T47D (cell line): ENCODE data around the gene AMBP.

ENCODE experiments used
- DNase-seq, 2 experiments: peaks; one replicate each; pipeline versions ENCODE4 v3.0.0 to v3.0.0-alpha.2; 2011 to 2012; ENCODE audit warnings: low read depth in 1 of 2, low spot score in 1 of 2
- JUND ChIP-seq: IDR thresholded peaks from 2 replicates; pipeline ENCODE4 v1.6.1; 2012; ENCODE audit warnings: low read depth
- in situ Hi-C: cut with HindIII; loops from 2 replicates; pipeline ENCODE4 v1.10.0; 2016; ENCODE audit warnings: low sequenced_read_pairs, low pct_unique_long_range_greater_than_20kb

Gene AMBP

GRCh38 chr9:114078021-114078780 lies at the start of gene AMBP:
Gene AMBP, minus strand, starts transcription at chr9:114078300. Its CDS starts 91 bp downstream, at chr9:114078209.
- no peak for DNase-seq
- in situ Hi-C loops = no loop called here
- no peak for TF ChIP-seq JUND

DNA sequence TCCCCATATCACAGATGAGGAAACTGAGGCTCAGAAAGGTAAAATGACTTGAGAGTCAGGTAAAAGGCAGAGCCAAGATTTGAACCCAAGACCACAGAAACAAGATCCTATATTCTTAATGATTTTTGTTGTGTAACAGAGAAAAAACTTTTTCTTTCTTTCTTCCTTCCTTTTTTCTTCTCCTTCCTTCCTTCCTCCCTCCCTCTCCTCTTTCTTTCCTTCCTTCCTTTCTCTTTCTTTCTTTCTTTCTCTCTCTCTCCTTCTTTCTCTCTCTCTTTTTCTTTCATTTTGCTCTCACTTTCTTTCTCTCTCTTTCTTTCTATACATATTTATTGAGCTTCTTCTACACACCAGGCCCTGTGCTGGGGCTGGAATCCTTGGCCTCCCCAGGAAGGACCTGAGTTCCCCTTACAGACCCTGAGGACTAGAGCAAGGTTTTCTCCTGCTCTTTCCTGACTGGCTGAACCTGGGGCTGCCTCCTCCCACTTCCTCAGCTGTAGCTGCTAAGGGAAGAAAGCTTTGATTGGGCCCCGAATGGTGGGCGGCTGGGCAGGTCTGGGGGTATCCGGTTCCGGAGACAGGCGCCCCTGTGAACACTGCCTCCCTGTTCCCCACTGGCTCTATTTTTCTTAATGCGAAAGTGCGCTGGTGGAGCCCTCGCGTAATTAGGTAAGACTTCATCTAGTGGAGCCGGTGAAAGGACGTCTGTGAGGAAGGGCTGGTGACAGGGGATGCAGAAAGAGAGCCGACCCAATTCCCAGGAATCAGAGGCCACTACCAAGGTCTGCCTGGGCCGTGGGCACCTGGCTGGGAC lies 48.4 kb upstream of the AMBP start:
- no peak for DNase-seq
- in situ Hi-C loops = no loop called here
- no peak for TF ChIP-seq JUND

DNA sequence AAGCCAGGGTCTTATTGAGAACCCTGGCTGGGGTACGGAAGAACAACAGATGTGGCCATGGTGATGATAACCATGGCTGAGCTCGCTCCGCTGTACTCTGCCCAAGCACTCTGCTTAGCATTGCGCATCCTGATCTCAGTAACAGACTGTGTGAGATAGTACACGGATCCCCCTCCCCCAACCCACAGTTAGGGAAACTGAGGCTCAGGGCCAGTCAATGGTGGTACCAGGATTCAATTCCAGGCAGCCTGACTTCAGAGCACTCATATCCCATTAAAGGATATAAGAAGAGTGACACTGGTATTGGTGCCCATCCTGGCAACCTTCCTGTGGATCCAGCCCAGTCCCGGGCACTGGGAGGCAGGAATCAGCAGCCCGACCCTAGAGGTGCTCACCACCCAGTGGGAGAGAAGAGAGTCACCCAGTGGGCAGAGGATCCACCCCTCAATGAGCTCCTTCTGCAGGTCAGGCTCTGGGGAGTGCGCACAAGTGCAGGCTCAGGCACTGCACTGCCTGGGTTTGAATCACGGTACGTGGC lies 47.4 kb upstream of the AMBP start:
- in situ Hi-C loops = no loop called here
- no peak for TF ChIP-seq JUND
- no peak for DNase-seq

DNA sequence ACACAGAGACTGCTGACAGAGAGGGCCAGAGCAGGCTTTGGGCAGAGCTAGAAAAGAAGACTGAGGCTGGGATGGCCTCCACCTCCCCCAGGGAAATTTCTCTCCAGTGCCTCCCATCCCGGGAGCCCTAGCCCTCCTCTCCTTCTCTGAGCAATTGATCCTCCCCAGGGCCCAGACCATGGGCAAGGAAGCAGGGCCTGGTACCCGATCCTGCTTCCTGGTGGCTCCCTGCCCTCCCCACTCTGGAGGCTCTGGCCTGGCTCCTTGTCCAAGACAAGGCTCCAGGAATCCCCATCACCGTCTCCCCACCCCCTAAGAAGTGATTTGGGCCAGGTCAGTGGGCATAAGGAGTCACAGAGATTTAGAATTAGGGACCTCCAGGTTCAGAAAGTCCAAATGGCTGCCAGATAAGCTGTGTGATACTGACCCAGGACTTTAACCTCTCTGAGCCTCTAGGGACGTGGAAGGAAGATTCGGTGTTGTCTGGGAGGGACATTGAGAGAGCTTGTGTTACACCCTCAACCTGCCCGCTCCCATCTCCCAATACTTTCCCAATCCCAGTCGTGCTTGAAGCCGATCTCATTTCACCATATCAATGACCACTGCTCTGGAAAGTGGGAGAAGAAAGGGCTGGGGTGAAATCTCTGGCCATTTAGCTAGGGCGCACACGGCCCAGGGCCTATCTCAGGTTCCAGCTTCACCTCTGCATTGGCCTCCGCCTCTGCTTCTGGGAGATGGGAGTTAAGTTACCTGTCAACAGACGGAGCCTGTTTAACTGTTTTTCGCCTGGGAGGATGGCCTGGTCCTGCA lies 46.8 kb upstream of the AMBP start:
- DNase-seq = no peak
- no peak for TF ChIP-seq JUND
- in situ Hi-C loops = no loop called here

DNA sequence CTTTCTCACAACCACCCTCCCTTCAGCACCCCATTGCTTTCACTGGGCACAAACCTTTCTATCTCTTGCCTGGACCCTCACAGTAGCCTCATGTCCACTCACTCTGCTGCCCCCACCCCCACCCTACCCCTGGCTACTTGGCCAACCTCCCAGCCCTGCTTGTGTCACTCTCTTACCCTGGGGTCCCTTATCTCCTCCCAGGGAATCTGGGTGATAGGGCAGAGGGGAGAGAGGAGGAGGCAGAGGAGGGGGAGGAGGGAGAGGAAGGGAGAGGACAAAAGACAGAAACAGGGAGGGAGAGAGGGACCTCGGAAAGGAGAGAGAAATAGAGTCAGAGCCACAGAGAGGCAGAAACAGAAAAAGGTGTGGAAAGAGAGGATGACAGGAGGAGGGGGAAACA lies 46.0 kb upstream of the AMBP start:
- no peak for DNase-seq
- no peak for TF ChIP-seq JUND
- in situ Hi-C loops = no loop called here

DNA sequence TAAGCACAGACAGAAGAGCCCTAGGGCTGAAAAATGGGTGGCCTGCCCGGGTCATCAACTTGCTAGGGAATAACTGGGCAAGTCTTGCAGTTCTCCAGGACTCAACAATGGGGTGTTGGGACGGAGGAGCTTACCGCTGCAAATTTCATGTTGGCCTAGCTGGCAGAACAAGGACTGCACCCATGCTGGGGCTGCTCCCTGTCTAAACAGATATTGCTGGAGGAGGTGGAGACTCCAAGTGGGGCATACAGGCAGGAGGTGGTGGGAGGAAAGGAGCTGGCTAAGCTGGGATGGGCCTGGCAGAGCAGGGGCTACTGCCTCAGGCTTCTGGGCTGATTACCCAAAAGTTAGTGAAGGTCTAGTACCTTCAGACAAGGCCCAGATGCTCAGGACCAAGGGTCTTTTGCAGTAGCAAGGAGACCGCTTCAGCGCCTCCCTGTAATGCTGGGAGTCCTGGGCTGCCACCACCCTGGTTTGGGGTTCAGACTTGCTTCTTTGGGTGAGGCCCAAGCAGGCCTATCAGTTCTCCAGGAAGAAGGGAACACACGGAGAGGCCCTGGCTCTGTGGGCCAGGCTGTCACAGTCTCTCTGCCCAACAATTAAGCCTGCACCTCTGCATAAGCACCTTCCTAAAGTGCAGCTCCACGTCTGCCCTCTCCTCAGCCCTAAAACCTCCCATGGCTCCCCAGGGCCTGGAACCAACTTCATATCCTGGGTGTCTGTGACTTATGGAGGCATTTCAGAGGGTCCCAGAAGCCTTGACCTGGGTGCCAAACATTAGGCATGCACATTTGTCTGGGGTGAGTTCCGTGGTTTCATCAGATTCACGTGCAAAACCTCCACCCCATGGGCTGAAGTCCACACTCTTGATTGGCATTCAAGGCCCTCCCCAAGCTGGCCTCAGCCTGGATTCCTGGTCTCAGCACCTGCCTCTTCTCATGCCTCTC lies 45.2 kb upstream of the AMBP start:
- no peak for DNase-seq
- no peak for TF ChIP-seq JUND
- in situ Hi-C loops = no loop called here

GRCh38 chr9:114122136-114123027 lies 44.3 kb upstream of the AMBP start:
- no peak for DNase-seq
- no peak for TF ChIP-seq JUND
- in situ Hi-C loops = no loop called here

- TF ChIP-seq JUND = no peak
- in situ Hi-C loops = no loop called here
- no peak for DNase-seq
Measured at GRCh38 chr9:114121227-114122135, 43.4 kb upstream of the AMBP start.

DNA sequence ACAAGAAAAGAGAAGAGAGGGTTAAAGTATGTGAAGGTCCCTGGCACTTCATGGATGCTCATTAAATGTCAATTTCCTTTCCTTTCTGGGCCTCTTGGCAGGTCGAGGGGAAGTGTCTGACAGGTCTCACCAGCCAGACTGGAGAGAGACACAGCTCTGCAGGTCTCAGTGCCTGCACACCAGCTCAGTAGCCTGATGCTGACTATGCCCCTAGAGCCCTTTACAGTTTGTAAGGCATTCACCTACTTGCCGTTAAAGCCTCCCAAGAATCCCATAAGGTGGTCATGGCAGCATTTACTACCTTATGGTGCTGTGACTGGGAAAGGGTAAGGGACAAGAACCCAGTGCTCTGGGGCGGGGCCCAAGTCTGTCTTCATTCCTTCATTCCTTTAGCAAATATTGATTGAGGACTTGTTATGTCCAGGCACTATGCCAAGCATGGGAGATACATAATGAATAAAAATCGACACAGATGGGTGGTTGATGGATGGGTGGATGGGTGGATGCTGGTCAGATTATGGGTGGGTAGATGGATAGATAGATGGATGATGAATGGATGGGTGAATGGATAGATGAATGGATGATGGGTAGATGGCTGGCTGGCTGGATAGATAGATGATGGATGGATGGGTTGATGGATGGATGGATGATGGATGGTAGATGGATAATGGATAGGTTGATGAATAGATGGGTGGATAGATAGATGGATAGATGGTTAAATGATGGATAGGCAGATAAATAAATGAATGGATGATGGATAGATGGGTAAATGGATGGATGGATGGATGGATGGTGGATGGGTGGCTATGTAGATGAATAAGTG lies 42.3 kb upstream of the AMBP start:
- in situ Hi-C loops = no loop called here
- peak in 1 of 2 experiments; percentile 73 for DNase-seq
- TF ChIP-seq JUND = no peak
